HG02884 (cell line): Measurements from ENCODE around the gene RALA.
A peak's percentile ranks its signal among the peaks of the same experiment; 100 is the strongest.
"Not testable (repeated sequence)": the region's sequence is repeated elsewhere in the genome, so short reads cannot be mapped to it uniquely, and the experiment has no call there.

Source experiments
- ATAC-seq: cut with Tn5 transposase; IDR thresholded peaks from one replicate; pipeline ENCODE4 v1.9.1; 2021; ENCODE audit warnings: mild to moderate bottlenecking, moderate library complexity; ENCODE audit not compliant: unreplicated experiment

RALA gene

DNA sequence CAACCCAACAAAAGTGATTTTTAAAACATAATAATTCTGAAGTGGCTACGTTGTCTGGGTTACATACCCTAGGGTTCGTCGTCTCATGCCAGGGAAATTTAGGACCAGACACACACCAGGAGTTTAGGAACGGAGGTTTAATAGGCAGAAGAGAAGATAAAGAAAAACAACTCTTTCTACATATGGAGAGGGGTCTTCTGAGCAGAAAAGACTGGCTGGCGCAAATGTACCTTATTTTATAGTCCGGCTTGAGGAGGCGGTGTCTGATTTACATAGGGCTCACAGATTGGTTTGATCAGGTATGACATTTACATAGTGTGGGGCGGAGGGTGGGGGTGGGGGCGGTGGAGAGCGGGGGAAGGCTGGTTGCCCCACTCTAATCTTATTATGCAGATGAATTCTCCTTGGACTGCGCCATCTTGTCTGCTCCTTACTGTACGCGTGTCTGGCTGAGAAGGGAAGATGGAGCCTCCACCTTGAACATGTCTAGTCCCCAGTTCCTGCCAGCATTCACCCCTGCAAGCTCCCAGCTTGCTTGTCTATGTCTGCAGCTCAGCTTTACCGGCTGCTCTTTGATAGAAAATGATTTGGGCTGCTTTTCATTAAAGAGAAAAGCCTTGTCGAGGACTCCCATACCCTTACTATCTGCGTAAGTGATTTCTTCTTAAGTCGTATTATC, 98.7 kb downstream of the RALA start:
- ATAC-seq, result no peak

DNA sequence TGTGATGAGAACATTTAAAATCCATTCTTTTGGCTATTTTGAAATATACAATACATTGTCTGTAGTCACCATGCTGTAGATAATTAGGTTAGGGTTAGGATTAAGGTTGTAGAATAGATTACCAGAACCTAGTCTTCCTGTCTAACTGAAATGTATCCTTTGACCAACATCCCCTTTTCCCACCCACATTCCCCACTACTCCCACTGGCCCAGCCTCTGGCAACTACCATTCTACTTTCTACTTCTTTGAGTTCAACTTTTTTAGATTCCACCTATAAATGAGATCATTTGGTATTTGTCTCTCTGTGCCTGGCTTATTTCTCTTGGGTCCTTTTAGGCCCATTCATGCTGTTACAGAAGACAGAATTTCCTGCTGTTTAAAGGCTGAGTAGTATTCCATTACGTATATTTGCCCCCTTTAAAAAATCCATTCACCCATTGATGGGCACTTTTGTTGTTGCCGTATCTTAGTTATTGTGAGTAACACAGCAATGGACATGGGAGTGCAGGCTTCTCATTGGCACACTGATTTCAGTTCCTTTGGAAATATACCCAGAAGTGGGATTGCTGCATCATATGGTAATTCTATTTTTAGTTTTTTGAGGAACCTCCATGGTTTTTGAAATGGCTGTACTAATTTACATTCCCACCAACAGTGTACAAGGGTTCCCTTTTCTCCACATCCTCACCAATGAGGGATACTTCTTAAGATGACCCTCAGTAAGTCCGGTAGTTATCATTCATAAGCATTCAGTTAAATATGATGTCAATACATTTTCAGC, 104.0 kb downstream of the RALA start:
- no peak for ATAC-seq

DNA sequence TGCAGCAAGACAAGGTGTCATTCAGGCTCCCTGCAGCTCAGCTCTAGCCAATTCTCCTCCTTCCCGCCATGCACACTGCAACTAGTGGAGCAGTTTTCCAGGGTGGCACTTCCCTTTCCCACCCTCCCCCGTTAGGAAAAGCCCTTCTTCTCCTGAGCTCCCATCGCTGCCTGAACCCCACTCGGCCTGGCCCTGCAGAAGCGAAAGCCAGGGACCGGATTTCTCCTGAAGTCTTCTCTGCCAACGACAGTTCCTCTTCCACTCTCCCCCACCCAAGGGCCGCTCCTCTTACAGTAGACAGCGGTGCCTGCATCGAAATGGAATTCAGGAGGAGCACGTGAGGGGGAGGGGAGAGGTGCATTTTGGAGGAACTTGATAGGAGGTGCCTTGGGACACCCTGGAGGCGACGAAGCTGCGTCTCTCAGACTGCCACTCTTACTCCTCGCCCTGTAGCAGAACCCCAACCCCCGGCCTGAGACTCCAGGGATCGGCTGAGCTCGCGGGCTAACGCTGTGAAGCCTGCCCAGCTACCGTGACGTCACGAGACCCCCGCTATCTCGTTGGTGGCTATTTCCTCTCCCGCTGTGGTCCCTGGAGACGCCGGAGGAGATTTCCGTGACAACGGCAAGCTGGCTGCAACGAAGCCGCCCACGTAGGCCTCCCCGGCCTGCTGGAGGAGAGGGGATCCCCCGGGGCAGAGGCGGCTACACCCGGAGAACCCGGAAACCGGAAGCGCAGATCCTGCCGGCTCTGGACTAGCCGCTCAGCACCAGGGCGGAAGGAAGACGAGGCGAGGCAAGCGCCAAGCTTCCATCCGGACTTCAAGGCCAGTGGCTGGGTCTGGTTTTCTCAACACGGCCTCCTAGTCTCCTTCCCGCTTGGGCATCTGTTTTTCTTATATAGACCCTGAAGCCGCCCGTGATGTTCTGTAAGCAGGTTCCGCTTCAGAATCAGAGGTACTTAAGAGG, 109.7 kb downstream of the RALA start:
- peak; percentile 92 for ATAC-seq

DNA sequence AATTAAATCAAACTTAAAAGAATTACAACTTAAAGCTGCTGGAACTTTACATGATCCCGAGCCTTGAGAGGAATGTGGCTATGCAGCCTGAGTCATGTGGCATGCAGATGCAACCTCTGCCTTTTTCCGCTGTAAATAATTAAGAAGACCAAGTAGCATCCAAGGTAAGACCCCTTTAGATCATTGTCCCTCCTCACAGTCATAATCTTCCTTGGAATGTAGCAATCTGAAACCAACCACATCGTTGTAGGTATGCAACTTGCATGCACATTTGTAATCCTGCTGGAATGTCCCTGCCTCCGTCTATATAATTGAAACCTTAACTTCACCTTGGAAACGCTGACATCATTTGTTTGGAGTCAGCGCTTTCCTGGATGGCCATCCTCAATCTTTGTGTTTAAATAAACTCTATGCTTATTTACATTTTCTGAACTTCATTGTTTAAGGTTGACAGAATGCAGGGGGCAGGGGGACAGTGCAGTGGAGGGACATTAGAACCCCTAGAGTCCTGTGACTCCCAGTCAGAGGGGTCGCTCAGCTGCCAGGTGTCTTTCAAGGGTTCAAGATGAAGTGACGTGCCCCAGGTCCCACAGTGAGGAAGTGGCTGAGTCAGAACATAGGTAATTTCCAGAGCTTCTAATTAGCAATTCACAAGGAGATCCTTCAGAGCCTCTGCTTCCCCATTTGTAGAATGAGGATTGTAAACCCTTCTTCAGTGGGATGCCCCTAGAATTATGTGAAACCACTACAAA, 110.7 kb downstream of the RALA start:
- no peak for ATAC-seq

DNA sequence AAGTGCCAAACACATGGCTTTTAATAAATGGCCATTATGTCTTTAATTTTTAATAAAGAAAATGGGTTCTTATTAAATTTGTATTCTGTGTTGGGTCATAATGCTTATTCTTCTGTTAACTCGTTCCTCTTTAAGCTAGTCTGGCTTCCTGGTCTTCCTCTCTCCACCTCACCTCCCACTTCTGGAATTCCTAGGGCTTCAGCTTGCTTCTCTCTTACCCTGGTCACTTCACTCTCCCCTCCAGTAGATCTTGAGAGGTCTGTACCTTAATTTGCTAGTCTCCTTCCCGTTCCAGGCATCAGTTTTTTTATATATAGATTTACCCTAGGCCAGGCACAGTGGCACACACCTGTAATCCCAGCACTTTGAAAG, 111.2 kb downstream of the RALA start:
- ATAC-seq, result no peak

DNA sequence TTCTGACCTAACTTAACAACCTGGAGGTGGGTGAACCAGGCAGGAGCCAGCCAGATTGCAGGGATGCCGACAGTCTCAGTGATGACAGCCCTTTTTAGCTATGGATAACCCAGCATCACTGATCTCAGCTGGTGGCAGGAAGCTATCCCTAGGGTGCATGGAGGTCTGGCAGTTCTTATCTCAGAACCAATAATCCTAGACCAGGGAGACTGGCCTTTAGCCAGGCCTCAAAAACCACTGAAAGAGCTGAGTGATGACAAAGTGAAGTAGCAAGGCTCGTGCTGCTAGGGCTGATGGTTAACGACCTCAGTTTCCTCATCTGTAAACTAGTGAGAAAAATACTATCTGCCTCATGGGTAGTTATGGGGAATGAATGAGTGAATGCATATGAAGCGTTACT, 112.5 kb downstream of the RALA start:
- no peak for ATAC-seq

DNA sequence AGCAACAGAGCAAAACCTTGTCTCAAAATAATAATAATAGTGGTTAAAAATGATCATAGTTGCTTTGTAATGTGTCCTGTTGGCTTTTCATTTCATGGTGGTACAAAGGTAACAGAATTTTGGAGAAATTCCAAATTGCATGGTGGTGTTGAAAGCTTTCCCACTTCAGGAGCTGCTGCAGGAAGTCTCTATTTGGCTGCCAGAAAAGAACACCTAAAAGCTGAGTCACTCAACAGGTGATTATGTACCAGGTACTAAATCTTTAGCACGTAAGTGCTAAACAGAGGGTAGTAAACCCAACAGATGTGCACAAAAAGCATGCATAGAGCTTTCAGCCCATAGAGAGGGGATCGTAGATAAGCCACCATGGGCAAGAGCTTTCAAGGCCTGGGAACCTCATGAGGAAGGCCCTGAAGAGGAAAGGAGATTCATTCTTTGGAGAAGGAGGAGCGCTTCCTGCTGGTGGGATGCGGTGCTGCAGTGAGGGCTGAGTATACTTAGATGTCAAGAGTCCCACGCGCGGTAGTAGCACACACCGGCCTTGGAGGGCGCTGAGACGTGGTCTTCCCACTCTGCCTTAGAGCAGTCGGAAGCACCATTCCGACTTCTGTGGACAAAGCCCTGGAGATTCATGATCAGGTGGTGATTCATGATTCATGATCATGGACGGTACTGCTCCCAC, 118.7 kb downstream of the RALA start:
- ATAC-seq, result no peak

DNA sequence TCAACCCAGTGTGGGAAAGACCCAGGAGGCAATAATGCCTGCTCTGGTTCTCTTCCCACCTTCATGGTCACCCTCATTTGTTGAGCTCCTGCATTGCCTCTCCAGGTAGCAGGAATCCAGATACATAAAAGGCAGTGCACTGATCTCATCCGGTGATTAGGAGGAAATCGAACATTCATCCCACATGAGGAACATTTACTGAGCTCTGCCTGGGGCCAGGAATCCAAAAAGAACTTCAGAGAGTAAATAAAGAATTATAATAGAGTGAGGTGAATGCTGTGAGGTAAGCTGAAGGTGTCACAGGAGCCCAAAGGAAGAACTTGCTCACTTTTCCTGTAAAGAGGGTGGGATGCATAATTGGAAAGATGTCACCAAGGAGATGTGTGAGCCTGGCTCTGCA, 121.2 kb downstream of the RALA start:
- ATAC-seq, result no peak

DNA sequence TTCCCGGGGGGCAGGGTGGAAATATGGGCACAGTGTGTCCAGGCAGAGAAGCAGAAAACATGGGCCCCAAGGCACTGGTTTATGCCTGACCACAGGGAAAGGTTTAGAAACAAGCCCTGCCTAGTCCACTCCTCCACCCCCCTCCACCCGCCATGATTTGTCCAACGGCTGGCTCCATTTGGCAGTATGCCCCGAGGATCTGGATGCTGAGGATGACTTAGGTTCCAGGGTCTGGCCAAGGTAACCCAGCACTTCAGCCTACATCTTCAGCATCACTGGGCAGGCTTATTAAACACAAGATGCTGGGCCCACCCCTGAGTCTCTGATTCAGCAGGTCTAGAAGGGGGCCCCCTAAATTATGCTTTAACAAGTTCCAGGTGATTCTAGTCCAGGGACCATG, 121.9 kb downstream of the RALA start:
- no peak for ATAC-seq

DNA sequence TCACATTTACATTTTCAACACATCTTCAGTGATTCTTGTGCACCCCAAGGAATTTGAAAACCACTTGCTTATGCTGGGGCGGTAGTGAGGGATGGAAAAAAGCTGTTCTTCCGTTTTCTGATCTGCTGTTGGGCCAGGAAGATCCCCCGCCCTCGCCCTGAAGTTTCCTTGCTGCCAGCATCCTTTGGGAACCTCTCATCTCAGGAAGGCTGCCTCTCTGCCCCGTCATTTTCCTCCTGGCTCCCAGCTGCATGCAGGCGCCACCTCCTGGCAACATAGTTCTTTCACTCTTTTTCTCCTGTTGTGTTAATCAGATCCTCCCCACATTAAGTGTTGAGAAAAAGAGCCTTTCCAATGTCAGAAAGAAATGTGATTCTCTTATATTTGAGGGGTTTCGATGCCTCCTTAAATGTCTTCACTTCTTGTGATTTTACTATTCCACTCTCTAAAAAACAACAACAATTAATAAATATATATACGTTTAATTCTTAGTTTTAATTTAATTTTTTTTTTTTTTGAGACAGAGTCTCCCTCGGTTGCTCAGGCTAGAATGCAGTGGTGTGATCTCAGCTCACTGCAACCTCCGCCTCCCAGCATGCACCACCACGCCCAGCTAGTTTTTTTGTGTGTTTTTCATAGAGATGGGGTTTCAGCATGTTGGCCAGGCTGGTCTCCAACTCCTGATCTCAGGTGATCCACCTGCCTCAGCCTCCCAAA, 122.9 kb downstream of the RALA start:
- ATAC-seq, result no peak

DNA sequence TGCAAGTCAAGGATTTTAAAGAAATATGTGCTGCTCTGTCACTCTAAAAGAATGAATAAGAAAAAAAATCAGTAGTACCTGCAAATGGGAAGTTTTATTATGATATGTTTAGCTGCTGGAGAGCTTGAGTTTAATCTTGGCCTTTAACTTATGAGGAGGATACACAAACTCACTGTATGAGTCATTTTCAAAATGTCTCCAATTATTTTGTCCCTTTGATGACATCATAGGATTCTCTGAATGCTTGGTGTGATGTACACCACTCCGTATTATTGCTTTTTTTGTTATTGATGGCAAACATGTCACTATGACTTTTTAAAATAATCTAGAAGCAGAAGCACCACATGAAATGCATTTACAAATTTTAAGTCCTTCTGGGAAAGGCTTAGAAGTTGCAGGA, 125.8 kb downstream of the RALA start:
- ATAC-seq, result no peak

DNA sequence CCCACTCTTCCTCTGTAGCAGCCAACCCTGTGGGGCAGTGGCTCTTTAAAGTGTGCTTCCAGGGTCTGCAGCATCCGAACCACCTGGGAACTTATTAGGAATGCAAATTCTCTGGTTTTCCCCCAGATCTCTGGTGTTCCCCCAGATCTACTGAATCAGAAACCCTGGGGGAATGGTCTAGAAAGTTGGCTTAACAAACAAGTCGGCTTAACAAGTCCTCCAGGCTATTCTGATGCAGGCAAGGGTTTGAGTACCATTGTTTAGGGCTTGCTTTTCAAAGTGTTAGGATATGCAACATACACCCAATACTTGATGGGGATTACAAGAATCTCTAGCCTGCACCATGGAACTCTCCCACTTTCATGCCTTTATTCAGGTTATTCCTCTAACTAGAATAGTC, 126.3 kb downstream of the RALA start:
- ATAC-seq, result no peak

DNA sequence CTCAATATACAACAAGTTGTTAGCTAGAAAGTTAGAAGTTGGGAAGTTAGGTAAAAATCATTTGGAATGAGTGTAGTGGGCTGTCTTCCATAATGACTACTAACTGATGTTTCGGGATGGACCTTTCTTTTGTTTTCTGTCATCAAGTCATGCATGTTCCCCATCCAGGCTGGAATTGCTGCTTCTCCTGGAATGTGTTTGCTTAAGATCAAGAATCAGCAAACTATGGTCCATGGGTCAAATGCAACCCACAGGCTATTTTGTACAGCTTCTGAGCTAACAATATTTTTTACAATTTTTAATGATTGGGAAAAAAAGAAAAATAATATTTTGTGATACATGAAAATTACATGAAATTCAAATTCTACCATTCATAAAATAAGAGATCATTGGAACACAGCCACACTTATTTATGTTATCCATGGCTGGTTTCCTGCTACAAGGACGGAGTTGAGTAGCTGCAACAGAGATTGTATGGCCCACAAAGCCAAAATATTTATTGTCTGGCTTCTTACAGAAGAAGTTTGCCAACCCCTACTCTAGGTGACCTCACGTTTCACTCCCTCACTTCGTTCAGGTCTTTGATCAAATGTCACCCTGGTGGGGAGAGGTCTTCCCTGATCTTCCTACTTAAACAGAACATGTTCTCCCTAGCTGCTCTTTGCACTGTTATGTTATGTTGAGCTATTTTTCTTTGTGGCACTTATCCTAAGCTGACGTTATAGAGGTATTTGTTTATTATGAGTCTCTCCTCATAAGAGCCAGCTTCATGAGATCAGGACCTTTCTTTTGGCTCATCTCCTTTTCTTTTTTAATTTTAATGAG, 127.1 kb downstream of the RALA start:
- no peak for ATAC-seq

DNA sequence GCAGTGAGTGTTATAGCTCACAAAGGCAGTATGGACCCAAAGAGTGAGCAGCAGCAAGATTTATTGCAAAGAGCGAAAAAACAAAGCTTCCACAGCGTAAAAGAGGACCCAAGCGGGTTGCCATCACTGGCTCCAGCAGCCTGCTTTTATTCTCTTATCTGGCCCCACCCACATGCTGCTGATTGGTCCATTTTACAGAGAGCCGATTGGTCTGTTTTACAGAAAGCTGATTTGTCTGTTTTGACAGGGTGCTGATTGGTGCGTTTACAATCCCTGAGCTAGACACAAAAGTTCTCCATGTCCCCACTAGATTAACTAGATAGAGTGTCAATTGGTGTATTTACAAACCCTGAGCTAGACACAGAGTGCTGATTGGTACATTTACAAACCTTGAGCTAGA, 129.9 kb downstream of the RALA start:
- ATAC-seq, result not testable (repeated sequence)

DNA sequence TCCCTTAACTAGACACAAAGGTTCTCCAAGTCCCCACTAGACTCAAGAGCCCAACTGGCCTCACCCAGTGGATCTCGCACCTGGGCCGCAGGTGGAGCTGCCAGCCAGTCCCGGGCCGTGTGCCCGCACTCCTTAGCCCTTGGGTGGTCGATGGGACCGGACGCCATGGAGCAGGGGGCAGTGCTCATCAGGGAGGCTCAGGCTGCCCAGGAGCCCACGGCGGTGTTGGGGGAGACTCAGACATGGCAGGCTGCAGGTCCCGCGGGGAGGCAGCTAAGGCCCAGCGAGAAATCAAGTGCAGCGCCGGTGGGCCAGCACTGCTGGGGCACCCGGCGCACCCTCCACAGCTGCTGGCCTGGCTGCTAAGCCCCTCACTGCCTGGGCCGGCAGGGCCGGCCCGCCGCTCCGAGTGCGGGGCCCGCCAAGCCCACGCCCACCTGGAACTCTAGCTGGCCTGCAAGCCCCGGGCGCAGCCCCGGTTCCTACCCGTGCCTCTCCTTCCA, 130.5 kb downstream of the RALA start:
- no peak for ATAC-seq

DNA sequence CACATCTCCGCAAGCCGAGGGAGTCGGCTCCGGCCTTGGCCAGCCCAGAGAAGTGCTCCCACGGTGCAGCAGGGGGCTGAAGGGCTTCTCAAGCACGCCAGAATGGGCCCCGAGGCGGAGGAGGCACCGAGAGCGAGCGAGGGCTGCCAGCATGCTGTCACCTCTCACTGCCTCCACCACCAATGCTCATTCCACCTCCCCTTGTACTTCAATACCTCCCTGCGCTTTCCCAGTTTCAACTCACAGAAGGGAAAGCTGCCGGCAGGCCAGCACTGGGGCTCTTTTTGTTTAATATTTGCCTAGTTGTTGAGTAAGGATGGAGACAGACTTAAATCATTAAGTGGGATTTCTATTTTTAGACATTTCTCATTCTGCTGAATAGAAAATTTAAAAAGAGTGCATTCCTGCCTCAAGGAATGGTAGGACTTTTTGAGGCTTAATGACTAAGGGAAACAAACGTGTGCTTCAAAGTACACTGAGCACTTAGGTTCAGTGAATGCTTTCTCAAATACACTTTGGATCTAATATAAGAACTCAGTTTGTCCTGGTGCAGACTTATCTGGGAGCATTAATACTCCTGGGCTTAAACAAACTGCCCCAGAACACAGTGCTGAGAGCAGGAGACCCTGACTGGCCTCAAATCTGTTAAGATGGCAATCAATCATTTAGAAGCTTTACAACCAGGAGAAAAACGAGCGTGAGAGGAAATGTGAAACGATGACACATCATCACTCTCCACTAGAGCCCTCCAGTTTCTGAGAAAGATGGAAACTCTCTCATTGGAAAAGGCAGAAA, 131.2 kb downstream of the RALA start:
- no peak for ATAC-seq

DNA sequence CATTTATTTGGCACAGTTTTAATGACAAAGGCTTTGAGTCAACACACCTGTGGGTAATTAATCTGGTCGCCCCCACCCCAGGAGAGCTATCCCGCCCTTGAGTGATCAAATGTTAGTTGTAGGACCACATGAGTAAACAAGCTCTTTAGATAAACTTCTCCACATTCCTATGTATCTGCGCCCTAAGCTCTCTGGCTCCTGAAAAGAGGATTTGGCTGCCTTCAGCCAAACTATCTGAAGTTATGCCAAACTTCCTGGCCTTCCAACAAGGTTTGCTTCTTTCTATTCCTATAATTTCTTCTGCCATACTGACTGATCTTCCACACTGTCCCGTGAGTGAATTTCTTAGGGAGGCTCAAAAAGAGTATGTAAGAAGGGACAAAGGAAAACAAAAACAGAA, 134.2 kb downstream of the RALA start:
- ATAC-seq, result no peak
